WTC11 (cell line): Measurements from ENCODE around the gene TAF10. TPM values are rescaled to one million over a fixed set of nuclear protein-coding genes. Genes with fewer than 3 reads are reported as not detected.

Source experiments
- ATAC-seq: fragments of 200-7000 bp; cut with Tn5 transposase; 2 replicates; pipeline ENCODE4 v1.10.0; 2021; ENCODE audit warnings: mild to moderate bottlenecking, moderate library complexity
- CTCF ChIA-PET: fragments of 300-600 bp; sonication (Branson Sonifier 250); formaldehyde crosslinking; loops from one replicate; lab custom pipeline; 2021; ENCODE audit warnings: antibody characterized with exemption; lab: Charles Lee
- POLR2A ChIA-PET: fragments of 350-600 bp; sonication (Branson Sonifier 250); formaldehyde crosslinking; loops from one replicate; lab custom pipeline; 2021; ENCODE audit warnings: antibody characterized with exemption; lab: Charles Lee
- DNase-seq: peaks from one replicate; pipeline ENCODE4 v3.0.0; 2021; ENCODE audit warnings: low spot score
- H3K27ac Mint-ChIP-seq: 2 replicates; pipeline ENCODE4 v1.8.0; 2021; ENCODE audit warnings: mixed read lengths
- H3K27me3 Mint-ChIP-seq: 2 replicates; pipeline ENCODE4 v1.8.0; 2021; ENCODE audit warnings: low read depth, mild to moderate bottlenecking, moderate library complexity, mixed read lengths
- H3K36me3 Mint-ChIP-seq: 2 replicates; pipeline ENCODE4 v1.8.0; 2021; ENCODE audit warnings: mixed read lengths
- H3K4me1 Mint-ChIP-seq: 2 replicates; pipeline ENCODE4 v1.8.0; 2022; ENCODE audit warnings: mixed read lengths
- H3K4me3 Mint-ChIP-seq: 2 replicates; pipeline ENCODE4 v1.8.0; 2021; ENCODE audit warnings: mild to moderate bottlenecking, moderate library complexity, mixed read lengths
- H3K9me3 Mint-ChIP-seq: 2 replicates; pipeline ENCODE4 v1.8.0; 2021; ENCODE audit warnings: mixed read lengths
- ATF1 ChIP-seq: sonication (generic); formaldehyde crosslinking; IDR thresholded peaks from 2 replicates; pipeline ENCODE4 v1.8.1; 2023; ENCODE audit warnings: mild to moderate bottlenecking, moderate library complexity, missing genetic modification reagents
- CREB1 ChIP-seq: sonication (generic); formaldehyde crosslinking; IDR thresholded peaks from 2 replicates; pipeline ENCODE4 v1.8.0; 2023; ENCODE audit warnings: mild to moderate bottlenecking, missing genetic modification reagents
- ELF4 ChIP-seq: sonication (generic); formaldehyde crosslinking; IDR thresholded peaks from 2 replicates; pipeline ENCODE4 v1.8.1; 2022; ENCODE audit warnings: low read depth, mild to moderate bottlenecking, moderate library complexity, missing genetic modification reagents
- EMX1 ChIP-seq: fragments of 250-450 bp; sonication (Bioruptor Pico); IDR thresholded peaks from 2 replicates; pipeline ENCODE4 v1.8.0; 2021; ENCODE audit warnings: mild to moderate bottlenecking
- ESRRA ChIP-seq: sonication (generic); formaldehyde crosslinking; IDR thresholded peaks from 2 replicates; pipeline ENCODE4 v1.8.1; 2022; ENCODE audit warnings: mild to moderate bottlenecking, missing genetic modification reagents, borderline replicate concordance
- JAZF1 ChIP-seq: fragments of 250-450 bp; sonication (Bioruptor Pico); IDR thresholded peaks from 2 replicates; pipeline ENCODE4 v1.9.0; 2021; ENCODE audit warnings: moderate library complexity, mild to moderate bottlenecking, inconsistent platforms
- KAT7 ChIP-seq: sonication (generic); formaldehyde crosslinking; IDR thresholded peaks from 2 replicates; pipeline ENCODE4 v1.8.1; 2023; ENCODE audit warnings: missing genetic modification reagents, mild to moderate bottlenecking, borderline replicate concordance
- NR1H2 ChIP-seq: sonication (generic); formaldehyde crosslinking; IDR thresholded peaks from 2 replicates; pipeline ENCODE4 v1.9.0; 2021; ENCODE audit warnings: mild to moderate bottlenecking, moderate library complexity, missing genetic modification reagents
- NR3C1 ChIP-seq: sonication (generic); formaldehyde crosslinking; conservative IDR thresholded peaks from 2 replicates; pipeline ENCODE4 v1.8.1; 2023; ENCODE audit warnings: low read depth, mild to moderate bottlenecking, missing genetic modification reagents
- SP1 ChIP-seq: sonication (generic); formaldehyde crosslinking; conservative IDR thresholded peaks from 2 replicates; pipeline ENCODE4 v1.8.1; 2022; ENCODE audit warnings: missing genetic modification reagents
- TEAD4 ChIP-seq: sonication (generic); formaldehyde crosslinking; IDR thresholded peaks from 2 replicates; pipeline ENCODE4 v1.8.0; 2022; ENCODE audit warnings: mild to moderate bottlenecking, missing genetic modification reagents
- ZNF219 ChIP-seq: sonication (generic); formaldehyde crosslinking; IDR thresholded peaks from 2 replicates; pipeline ENCODE4 v1.8.0; 2023; ENCODE audit warnings: missing genetic modification reagents, mild to moderate bottlenecking, borderline replicate concordance
- ZNF263 ChIP-seq: sonication (generic); formaldehyde crosslinking; IDR thresholded peaks from 2 replicates; pipeline ENCODE4 v1.8.1; 2022; ENCODE audit warnings: low read depth, mild to moderate bottlenecking, moderate library complexity, missing genetic modification reagents
- total RNA-seq: library from RNA; stranded (reverse); gene quantifications from 3 replicates; pipeline ENCODE4 v1.2.3, GENCODE V29; 2021
- TF ChIP-seq, protein P1 (sequence below): sonication (generic); formaldehyde crosslinking; IDR thresholded peaks from 2 replicates; pipeline ENCODE4 v1.8.1; 2023; ENCODE audit warnings: mild to moderate bottlenecking, missing genetic modification reagents
- TF ChIP-seq, protein P2 (sequence below): fragments of 250-450 bp; sonication (Bioruptor Pico); IDR thresholded peaks from 2 replicates; pipeline ENCODE4 v1.9.0; 2021; ENCODE audit warnings: mild to moderate bottlenecking, borderline replicate concordance
- TF ChIP-seq, protein P3 (sequence below): sonication (generic); formaldehyde crosslinking; IDR thresholded peaks from 2 replicates; pipeline ENCODE4 v1.8.1; 2023; ENCODE audit warnings: mild to moderate bottlenecking, missing genetic modification reagents
- TF ChIP-seq, protein P4 (sequence below): sonication (generic); formaldehyde crosslinking; IDR thresholded peaks from 2 replicates; pipeline ENCODE4 v1.8.1; 2022; ENCODE audit warnings: low read depth, mild to moderate bottlenecking, moderate library complexity, missing genetic modification reagents, borderline replicate concordance
- TF ChIP-seq, protein P5 (sequence below): sonication (generic); formaldehyde crosslinking; IDR thresholded peaks from 2 replicates; pipeline ENCODE4 v1.8.1; 2023; ENCODE audit warnings: mild to moderate bottlenecking, missing genetic modification reagents, moderate library complexity
- TF ChIP-seq, protein P6 (sequence below): fragments of 250-450 bp; sonication (Bioruptor Pico); IDR thresholded peaks from 2 replicates; pipeline ENCODE4 v1.9.0; 2021; ENCODE audit warnings: mild to moderate bottlenecking

Gene TAF10
- total RNA-seq, 1 experiment from 2014 or later, result 165 TPM

DNA sequence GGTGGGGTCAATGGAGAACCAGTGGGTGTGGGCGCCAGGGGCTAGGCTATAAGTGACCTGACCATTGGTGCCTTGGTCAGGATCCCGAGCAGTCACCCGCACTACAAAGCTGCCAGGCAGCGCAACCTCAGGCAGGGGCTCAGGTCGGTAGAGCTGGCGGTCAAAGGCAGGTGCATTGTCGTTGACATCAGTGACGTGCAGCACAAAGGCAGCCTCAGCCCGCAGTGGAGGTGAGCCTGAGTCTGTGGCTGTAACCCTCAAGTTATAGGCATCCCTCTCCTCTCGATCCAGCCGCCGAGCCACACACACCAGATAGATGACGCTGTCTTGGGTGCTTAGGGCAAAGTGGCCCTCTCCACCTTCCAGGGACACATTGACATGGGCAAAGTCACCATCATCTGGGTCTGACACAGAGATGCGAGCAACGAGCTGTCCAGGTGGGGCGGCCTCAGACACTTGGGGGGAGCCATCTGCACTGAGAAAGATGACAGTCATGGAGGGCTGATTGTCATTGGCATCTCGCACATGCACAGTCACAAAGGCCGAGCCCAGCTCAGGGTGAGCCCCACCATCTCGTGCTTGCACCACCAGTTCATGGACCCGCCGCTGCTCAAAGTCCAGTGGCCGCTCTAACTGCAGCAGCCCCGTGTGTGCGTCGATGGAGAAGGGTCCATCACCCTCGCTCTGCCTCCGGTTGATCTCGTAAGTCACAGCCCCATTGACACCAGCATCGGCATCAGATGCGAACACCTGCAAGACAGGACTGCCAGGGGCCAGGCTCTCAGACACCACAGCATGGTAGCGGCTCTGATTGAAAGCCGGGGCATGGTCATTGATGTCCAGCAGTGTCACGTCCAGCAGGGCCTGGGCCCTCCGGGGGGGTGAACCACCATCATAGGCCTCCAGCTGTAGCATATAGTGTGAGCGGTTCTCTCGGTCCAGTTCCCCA lies 28.3 kb upstream of the TAF10 start:
- H3K27ac Mint-ChIP-seq, result no peak overlapping the region
- H3K4me3 Mint-ChIP-seq, result no peak overlapping the region
- DNase-seq (no peak), ATAC-seq (no peak)
- H3K9me3 Mint-ChIP-seq, result no peaks in the 10 kb centered on the region
- H3K36me3 Mint-ChIP-seq, result no peaks in the 10 kb centered on the region
- TF ChIP-seq ATF1 (no peak), ELF4 (no peak), ZNF263 (no peak), NR3C1 (no peak), SP1 (CRISPR knock-in tag) (no peak), KAT7 (CRISPR knock-in tag) (no peak), ESRRA (CRISPR knock-in tag) (no peak), ZNF219 (CRISPR knock-in tag) (no peak), TEAD4 (CRISPR knock-in tag) (no peak), NR1H2 (CRISPR knock-in tag) (no peak), CREB1 (CRISPR knock-in tag) (no peak), EMX1 (no peak), JAZF1 (CRISPR knock-in tag) (no peak)
- TF ChIP-seq, protein P1, sequence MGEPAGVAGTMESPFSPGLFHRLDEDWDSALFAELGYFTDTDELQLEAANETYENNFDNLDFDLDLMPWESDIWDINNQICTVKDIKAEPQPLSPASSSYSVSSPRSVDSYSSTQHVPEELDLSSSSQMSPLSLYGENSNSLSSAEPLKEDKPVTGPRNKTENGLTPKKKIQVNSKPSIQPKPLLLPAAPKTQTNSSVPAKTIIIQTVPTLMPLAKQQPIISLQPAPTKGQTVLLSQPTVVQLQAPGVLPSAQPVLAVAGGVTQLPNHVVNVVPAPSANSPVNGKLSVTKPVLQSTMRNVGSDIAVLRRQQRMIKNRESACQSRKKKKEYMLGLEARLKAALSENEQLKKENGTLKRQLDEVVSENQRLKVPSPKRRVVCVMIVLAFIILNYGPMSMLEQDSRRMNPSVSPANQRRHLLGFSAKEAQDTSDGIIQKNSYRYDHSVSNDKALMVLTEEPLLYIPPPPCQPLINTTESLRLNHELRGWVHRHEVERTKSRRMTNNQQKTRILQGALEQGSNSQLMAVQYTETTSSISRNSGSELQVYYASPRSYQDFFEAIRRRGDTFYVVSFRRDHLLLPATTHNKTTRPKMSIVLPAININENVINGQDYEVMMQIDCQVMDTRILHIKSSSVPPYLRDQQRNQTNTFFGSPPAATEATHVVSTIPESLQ, result no peak
- TF ChIP-seq, protein P2, sequence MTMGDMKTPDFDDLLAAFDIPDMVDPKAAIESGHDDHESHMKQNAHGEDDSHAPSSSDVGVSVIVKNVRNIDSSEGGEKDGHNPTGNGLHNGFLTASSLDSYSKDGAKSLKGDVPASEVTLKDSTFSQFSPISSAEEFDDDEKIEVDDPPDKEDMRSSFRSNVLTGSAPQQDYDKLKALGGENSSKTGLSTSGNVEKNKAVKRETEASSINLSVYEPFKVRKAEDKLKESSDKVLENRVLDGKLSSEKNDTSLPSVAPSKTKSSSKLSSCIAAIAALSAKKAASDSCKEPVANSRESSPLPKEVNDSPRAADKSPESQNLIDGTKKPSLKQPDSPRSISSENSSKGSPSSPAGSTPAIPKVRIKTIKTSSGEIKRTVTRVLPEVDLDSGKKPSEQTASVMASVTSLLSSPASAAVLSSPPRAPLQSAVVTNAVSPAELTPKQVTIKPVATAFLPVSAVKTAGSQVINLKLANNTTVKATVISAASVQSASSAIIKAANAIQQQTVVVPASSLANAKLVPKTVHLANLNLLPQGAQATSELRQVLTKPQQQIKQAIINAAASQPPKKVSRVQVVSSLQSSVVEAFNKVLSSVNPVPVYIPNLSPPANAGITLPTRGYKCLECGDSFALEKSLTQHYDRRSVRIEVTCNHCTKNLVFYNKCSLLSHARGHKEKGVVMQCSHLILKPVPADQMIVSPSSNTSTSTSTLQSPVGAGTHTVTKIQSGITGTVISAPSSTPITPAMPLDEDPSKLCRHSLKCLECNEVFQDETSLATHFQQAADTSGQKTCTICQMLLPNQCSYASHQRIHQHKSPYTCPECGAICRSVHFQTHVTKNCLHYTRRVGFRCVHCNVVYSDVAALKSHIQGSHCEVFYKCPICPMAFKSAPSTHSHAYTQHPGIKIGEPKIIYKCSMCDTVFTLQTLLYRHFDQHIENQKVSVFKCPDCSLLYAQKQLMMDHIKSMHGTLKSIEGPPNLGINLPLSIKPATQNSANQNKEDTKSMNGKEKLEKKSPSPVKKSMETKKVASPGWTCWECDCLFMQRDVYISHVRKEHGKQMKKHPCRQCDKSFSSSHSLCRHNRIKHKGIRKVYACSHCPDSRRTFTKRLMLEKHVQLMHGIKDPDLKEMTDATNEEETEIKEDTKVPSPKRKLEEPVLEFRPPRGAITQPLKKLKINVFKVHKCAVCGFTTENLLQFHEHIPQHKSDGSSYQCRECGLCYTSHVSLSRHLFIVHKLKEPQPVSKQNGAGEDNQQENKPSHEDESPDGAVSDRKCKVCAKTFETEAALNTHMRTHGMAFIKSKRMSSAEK (CRISPR knock-in tag), result no peak
- TF ChIP-seq, protein P3, sequence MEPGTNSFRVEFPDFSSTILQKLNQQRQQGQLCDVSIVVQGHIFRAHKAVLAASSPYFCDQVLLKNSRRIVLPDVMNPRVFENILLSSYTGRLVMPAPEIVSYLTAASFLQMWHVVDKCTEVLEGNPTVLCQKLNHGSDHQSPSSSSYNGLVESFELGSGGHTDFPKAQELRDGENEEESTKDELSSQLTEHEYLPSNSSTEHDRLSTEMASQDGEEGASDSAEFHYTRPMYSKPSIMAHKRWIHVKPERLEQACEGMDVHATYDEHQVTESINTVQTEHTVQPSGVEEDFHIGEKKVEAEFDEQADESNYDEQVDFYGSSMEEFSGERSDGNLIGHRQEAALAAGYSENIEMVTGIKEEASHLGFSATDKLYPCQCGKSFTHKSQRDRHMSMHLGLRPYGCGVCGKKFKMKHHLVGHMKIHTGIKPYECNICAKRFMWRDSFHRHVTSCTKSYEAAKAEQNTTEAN (CRISPR knock-in tag), result no peak
- TF ChIP-seq, protein P4, sequence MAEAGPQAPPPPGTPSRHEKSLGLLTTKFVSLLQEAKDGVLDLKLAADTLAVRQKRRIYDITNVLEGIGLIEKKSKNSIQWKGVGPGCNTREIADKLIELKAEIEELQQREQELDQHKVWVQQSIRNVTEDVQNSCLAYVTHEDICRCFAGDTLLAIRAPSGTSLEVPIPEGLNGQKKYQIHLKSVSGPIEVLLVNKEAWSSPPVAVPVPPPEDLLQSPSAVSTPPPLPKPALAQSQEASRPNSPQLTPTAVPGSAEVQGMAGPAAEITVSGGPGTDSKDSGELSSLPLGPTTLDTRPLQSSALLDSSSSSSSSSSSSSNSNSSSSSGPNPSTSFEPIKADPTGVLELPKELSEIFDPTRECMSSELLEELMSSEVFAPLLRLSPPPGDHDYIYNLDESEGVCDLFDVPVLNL, result no peak
- TF ChIP-seq, protein P5, sequence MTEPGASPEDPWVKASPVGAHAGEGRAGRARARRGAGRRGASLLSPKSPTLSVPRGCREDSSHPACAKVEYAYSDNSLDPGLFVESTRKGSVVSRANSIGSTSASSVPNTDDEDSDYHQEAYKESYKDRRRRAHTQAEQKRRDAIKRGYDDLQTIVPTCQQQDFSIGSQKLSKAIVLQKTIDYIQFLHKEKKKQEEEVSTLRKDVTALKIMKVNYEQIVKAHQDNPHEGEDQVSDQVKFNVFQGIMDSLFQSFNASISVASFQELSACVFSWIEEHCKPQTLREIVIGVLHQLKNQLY (CRISPR knock-in tag), result no peak
- TF ChIP-seq, protein P6, sequence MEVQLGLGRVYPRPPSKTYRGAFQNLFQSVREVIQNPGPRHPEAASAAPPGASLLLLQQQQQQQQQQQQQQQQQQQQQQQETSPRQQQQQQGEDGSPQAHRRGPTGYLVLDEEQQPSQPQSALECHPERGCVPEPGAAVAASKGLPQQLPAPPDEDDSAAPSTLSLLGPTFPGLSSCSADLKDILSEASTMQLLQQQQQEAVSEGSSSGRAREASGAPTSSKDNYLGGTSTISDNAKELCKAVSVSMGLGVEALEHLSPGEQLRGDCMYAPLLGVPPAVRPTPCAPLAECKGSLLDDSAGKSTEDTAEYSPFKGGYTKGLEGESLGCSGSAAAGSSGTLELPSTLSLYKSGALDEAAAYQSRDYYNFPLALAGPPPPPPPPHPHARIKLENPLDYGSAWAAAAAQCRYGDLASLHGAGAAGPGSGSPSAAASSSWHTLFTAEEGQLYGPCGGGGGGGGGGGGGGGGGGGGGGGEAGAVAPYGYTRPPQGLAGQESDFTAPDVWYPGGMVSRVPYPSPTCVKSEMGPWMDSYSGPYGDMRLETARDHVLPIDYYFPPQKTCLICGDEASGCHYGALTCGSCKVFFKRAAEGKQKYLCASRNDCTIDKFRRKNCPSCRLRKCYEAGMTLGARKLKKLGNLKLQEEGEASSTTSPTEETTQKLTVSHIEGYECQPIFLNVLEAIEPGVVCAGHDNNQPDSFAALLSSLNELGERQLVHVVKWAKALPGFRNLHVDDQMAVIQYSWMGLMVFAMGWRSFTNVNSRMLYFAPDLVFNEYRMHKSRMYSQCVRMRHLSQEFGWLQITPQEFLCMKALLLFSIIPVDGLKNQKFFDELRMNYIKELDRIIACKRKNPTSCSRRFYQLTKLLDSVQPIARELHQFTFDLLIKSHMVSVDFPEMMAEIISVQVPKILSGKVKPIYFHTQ, result no peak
- TF ChIP-seq, all 79 proteins: peak for 0
- Mint-ChIP-seq H3K27me3 (no peaks in the 10 kb centered on the region), H3K4me1 (no peaks in the 10 kb centered on the region)
- POLR2A ChIA-PET, result interaction anchor here (0.5 to 0.7 kb wide), 2 partner anchors 21 to 29 kb away, joined by 3 read pairs; partner anchors contain the start of gene TAF10
- CTCF ChIA-PET, result interaction anchor here (1.0 to 1.2 kb wide), 2 partner anchors 109 to 115 kb away, joined by 3 read pairs; no protein-coding TSS in a partner anchor
